ENCODE data around the gene MYO15B.

MYO15B gene

GRCh38 chr17:75602644-75603043, 15.0 kb downstream of the MYO15B start:
- DNase-seq (ENCODE audit: low read depth in 2 of 2) = no peak

DNA sequence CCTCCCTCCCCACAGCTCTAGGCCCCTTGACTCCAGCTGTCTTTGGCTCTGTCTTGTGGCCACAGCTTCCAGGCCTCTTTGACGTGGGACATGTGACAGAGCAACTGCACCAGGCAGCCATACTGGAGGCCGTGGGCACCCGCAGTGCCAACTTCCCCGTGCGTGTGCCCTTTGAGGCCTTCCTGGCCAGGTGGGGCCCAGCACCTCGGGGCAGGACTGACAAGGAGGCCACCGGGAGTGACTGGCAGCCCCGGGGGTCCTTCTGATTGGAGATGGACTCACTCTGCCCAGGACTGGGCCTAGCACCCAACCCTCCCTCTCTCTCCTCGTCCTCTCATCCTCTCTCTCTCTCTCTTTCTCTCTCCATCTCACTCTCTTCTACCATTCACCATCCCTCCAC, 15.5 kb downstream of the MYO15B start:
- DNase-seq (ENCODE audit: low read depth in 2 of 2) = no peak

DNA sequence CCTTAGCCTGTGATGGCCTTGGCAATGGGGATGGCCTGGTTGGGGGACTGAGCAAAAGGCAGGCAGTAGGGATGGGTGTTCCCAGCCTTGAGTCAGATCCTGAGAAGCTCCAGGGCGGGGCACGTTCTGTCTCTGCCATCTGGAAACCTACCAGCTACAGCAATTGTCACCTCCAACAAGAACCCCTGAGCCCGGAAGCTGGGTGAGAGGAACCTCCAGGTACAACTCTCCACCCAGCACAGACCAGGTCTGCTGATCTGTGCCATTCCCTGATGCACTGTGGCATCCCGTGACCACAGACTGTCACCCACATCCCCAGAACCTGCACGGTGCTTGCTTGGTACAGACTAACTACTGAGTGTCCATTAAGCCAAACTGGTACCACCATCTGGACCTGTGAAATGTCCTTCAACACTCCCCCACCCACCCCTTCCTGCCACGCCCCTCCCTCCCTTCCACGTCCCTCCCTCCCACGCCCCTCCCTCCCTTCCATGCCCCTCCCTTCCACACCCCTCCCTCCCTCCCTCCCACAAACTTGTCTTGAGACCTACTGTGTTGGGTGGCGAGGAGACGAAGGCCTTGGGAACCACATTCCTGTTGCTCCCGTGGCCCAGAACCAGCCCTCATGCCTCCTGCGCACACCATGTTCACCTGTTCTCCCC, 16.6 kb downstream of the MYO15B start:
- DNase-seq (ENCODE audit: low read depth in 2 of 2) = no peak

GRCh38 chr17:75605790-75606189, 18.2 kb downstream of the MYO15B start:
- no peak for DNase-seq (ENCODE audit: low read depth in 2 of 2)

DNA sequence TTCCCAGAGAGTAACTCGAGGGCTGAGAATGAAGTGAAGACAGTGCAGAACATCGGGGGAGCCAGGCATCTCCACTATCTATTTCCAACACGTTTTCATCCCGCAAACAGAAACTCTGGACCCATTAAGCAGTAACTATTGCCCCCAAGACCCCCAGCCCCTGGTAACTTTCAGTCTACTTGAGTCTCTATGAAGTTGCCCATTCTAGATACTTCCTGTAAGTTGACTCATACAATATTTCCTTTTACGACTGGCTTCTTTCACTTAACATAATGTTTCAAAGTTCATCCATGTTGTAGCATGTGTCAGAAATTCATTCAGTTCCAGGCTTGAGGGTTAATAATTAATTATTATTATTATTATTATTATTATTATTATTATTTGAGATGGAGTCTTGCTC, 19.5 kb downstream of the MYO15B start:
- no peak for DNase-seq (ENCODE audit: low read depth in 2 of 2)

DNA sequence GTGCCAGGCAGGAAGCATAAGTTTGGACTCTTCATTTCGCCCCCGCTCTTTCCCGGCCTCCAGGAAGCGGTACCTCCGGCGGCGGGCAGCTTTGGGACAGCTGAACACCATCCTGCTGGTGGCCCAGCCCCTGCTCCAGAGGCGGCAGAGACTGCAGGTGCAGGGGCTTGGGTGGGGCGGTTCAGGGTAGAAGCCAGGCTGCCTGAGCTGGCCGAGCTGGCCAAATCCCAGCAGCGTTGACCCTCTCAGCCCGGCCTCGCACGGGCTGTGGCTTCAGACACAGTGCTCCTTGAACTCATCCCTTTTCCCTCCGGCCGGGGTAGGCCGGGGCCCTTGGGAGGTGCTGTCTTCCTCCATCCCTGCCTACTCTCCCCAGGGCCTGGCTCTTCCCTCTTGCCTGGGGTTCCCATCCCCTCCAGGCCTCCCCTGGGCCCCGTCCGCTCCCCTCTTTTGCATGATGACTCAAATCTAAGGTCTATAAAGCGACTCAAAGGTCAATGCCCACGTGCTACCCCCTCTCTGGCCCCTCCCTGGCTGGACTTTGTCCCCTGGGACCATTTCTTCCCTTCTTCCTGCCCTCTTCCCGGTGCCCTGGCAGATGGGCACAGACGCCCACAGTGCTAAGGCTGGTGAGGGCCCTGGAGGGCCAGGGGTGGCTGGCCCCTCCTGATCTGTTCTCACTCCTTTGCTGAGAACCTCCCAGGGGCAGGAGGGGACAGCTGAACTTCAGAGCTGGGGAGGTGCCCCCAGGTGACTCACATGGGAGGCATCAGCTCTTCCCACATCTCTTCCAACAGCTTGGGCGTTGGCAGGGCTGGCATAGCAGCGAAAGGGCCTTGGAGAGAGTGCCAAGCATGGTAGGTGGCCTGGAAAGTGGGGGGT, 22.7 kb downstream of the MYO15B start:
- no peak for DNase-seq (ENCODE audit: low read depth in 2 of 2)

DNA sequence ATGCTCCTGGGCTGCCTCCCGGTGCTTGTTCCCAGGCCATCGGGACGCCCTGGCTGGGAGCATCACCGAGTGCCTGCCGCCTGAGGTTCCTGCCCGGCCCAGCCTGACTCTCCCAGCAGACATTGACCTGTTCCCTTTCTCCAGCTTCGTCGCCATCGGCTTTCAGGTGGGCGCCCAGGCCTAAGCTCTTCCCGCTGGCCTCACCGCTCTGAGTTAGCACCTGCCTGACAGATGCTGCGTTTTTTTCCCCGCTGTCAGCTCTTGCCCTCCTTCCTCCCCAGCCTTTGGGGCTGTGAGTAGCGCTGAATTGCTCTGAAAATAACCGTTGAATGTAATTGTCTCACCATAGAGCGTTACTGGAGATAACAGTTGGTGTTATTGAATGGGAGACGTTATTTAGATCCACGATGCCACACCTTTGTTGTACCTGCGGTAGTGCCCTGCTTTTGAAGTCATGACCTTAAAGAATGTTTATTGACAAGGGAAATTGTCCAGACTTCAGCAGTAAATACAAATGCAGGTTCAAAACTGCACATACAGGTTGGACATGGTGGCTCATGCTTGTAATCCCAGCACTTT, 24.3 kb downstream of the MYO15B start:
- no peak for DNase-seq (ENCODE audit: low read depth in 2 of 2)

- DNase-seq (ENCODE audit: low read depth in 2 of 2) = no peak
Measured at GRCh38 chr17:75612906-75613626, 25.5 kb downstream of the MYO15B start.

DNA sequence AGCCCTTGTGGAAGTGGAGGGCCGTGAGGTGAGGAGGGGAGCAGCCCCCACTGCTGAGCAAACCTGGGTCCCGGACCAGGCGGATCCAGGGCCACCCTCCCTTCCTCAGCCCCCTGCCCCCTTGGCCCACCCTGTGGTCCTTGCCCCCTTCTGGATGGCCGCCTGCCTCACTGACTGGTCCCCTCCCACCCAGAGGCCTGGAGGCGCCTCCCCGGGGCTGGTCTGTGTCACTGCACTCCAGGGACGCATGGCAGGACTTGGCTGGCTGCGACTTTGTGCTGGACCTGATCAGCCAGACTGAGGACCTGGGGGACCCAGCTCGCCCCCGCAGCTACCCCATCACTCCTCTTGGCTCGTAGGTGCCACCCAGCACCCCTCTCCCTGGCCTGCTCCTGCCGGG, 26.4 kb downstream of the MYO15B start:
- no peak for DNase-seq (ENCODE audit: low read depth in 2 of 2)

DNA sequence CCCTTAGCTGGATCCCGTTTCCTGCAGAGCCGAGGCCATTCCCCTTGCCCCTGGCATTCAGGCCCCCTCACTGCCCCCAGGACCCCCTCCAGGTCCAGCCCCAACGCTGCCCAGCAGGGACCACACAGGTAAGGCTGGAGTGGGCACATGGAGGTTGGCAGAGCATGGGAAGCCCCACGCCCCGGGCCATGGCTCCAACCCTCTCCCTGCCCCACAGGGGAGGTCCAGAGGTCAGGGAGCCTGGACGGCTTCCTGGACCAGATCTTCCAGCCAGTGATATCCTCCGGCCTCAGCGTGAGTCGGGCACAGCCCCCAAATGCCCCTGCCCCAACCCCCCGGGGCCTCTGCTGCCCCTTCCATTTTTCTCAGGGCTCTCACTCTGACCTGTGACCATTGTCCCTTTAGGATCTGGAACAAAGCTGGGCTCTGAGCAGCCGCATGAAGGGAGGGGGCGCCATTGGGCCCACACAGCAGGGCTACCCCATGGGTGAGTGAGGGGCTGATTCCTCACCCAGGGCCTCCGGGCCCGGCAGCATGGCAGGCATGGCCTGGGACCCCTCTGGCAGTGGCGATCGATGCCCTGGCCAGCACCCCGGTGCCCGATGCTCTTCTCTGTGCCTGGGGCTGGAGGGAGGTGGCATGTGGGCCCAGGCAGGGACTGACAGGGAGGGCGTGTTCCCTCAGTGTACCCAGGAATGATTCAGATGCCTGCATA, 27.1 kb downstream of the MYO15B start:
- no peak for DNase-seq (ENCODE audit: low read depth in 2 of 2)

GRCh38 chr17:75615301-75615700, 27.7 kb downstream of the MYO15B start:
- no peak for DNase-seq (ENCODE audit: low read depth in 2 of 2)

GRCh38 chr17:75616521-75617122, 29.0 kb downstream of the MYO15B start:
- no peak for DNase-seq (ENCODE audit: low read depth in 2 of 2)

GRCh38 chr17:75617218-75617617, 29.6 kb downstream of the MYO15B start:
- DNase-seq (ENCODE audit: low read depth in 2 of 2) = no peak

DNA sequence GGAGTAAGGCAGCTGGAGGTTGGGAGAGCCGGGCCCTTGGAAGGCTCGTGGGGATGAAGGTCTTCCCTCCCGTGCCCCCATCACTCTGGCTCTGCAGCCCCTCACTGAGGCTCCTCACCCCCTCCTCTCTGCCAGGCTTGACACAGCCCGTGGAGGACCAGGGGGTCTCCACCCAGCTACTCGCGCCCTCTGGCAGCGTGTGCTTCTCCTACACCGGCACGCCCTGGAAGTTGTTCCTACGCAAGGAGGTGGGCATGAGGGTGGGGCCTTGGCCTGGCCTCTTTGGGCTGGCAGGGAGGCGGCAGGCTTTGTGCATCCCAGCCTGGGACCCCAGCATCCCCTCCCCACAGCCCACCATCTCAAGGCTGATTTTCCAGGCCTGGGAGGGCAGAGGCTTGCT, 30.1 kb downstream of the MYO15B start:
- no peak for DNase-seq (ENCODE audit: low read depth in 2 of 2)

- no peak for DNase-seq (ENCODE audit: low read depth in 2 of 2)
Measured at GRCh38 chr17:75619506-75620431, 32.2 kb downstream of the MYO15B start.

- no peak for DNase-seq (ENCODE audit: low read depth in 2 of 2)
Measured at GRCh38 chr17:75621489-75621888, 33.9 kb downstream of the MYO15B start.

GRCh38 chr17:75622076-75622475, 34.5 kb downstream of the MYO15B start:
- no peak for DNase-seq (ENCODE audit: low read depth in 2 of 2)

DNA sequence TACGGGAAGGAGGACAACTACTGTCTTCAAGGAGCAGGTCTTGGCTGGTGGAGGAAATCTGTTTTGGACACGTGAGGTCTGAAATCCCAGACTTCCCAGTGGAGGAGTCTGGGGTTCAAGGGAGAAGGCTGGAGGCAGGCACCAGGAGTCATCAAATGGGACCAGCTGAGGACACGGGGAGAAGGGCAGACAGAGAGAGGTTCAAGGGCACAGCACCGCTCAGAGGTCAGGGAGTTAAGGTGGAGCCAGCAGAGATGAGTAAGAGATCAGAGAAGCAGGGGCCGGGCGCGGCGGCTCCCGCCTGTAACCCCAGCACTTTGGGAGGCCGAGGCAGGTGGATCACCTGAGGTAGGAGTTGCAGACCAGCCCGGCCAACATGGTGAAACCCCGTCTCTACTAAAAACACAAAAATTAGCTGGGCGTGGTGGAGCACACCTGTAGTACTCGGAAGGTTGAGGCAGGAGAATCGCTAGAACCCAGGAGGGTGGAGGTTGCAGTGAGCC, 35.2 kb downstream of the MYO15B start:
- DNase-seq (ENCODE audit: low read depth in 2 of 2) = no peak

- no peak for DNase-seq (ENCODE audit: low read depth in 2 of 2)
Measured at GRCh38 chr17:75623386-75623785, 35.8 kb downstream of the MYO15B start.

- DNase-seq (ENCODE audit: low read depth in 2 of 2) = no peak
Measured at GRCh38 chr17:75624021-75624420, 36.4 kb downstream of the MYO15B start.
